ENCODE results near the gene TPCN1.

TPCN1 gene

DNA sequence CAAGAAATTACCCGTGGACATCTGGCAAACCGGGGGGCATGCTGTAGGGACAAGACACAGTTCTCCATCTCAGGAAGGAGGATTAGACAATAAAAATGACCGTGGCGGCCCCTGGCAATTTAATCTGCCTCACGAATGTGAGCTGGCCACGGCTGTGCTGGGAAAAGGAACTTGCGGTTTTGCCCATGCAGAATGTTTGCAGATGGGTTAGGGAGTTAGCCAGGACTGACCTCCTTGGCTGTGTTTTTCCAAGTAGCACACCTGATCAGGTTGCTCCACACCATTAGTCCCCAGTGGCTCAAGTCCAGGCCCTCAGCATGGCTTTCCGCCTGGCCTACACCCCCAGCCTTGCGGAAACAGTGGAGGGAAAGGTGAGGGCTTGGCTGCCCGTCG, 20.8 kb downstream of the TPCN1 start:
- DNase-seq (ENCODE audit: low spot score): peak; percentile 97

- peak; percentile 90 for DNase-seq (ENCODE audit: low spot score)
These were observed 21.3 kb downstream of the TPCN1 start for GRCh38 chr12:113242560-113242959.

- DNase-seq (ENCODE audit: low spot score): peak; percentile 46
These were observed 22.8 kb downstream of the TPCN1 start for GRCh38 chr12:113244047-113244460.

GRCh38 chr12:113244478-113244958, 23.3 kb downstream of the TPCN1 start:
- DNase-seq (ENCODE audit: low spot score): no peak

- peak; percentile 95 for DNase-seq (ENCODE audit: low spot score)
These were observed 24.6 kb downstream of the TPCN1 start for GRCh38 chr12:113245695-113246477.

GRCh38 chr12:113246478-113247122, 25.3 kb downstream of the TPCN1 start:
- DNase-seq (ENCODE audit: low spot score): peak; percentile 43

GRCh38 chr12:113247123-113248050, 26.1 kb downstream of the TPCN1 start:
- DNase-seq (ENCODE audit: low spot score): peak; percentile 86

GRCh38 chr12:113248051-113248825, 27.0 kb downstream of the TPCN1 start:
- no peak for DNase-seq (ENCODE audit: low spot score)

DNA sequence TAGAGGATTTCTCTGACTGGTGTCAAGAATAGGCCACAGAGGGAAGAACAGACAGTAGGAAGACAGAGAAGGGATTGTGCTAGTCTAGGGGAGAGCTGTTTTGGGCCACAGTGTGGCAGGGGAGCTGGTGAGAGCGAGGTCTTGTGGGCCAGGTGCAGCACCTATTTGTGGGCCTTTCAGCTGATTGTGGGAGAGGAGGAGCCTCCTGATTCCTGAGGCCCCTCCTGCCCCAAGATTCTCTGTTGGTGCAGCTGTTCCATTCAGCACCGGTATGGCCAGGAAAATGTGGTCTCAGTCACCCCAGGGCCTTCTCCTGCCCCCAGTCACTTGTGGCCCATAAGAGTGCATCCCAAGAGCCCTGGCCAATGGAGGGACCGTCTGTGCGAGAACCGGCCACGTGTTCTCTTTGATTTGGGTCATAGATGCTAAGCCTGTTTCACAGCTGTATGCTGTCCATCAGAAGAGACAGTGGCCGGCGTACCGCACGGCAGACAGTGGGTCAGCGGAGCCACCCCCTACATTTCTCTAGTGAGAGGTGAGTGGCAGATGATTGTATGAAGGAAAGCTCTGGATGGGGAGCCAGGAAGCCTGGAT, 27.7 kb downstream of the TPCN1 start:
- DNase-seq (ENCODE audit: low spot score): no peak

DNA sequence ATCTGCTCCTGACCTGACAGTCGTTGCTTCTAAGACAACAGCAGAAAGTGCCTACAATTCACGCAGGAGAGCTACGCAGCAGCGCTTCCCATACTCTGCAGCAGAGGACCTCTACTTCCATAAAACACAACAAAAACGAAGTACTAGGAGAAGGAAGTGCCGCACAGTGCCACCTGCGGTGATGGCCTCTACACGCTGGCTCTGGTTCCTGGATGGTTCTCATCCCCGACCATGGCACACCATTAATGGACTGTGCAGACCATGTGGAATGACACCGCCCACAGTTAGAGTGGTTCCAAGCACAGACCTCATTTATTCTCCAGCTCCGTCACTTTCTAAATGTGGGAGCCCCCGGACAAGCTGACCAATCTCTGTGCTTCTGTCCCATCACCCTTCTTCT, 28.3 kb downstream of the TPCN1 start:
- no peak for DNase-seq (ENCODE audit: low spot score)

DNA sequence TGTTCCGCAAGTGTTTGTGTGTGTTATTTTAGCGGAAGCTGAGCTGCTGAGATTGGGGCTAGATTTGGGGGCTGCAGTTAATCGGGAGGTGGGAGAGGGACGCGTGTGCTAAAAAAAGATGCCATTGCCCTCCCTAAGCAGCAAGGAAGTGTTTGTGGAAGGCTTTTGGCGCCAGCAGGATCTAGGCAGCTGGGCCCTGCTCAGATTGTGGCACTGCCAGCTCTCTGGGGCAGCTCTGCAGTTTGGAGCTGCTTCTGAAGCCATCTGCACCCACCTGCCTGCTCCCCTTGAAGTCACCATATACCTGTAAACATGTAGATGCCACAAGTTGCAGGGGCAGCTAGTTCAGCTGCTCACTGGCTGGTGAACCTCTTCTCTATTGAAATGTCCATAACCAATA, 28.8 kb downstream of the TPCN1 start:
- DNase-seq (ENCODE audit: low spot score): no peak

DNA sequence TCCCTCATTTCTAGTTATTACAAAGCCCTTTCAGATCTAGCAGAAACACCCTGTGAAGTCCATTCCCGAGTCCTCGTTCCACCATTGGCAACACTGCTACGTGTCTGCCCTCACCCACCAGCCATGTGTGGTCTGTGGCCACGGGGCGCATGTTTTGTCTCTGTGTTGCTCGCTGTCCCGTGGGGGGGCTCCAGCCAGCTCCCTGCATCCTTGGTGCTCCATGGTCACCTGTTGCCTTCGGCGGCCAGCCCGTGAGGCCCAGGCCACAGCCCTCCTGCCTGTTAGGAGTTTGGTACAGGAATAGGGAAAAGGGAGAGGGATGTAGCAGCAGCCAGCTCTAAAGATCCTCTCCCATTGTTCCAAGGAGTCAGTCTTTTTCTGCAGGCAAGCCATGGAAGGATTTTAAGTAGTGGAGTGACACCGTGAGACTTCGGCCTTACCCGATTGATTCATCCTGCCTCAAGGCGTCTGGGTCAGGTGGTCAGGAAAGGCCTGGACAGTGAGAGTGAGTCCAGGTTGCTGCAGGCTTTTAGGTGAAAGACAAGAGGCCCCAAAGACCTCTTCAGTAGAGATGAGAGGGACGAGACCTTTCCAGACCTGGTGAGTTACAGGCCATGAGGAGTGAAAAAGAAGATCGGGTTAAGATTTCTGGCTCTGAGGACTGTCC, 30.3 kb downstream of the TPCN1 start:
- DNase-seq (ENCODE audit: low spot score): no peak

DNA sequence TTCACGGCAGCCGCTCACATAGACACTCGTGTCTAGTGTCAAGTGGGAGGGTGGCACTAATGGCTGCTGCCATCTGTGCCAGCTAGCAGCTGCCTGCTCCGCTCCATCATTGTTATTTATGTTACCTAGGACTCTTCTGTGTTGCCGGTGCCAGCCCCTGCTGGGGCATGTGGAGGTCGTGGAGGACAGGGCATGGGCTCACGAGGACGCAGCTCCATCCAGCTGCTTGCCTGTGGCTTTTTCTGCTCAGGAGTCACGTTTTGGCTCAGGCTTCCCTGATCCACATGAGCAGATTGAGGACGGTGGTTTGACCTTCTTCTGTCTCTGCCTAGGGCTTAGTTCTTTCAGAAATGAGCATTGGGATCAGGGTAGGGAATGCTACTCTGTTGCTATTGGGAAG, 31.2 kb downstream of the TPCN1 start:
- no peak for DNase-seq (ENCODE audit: low spot score)

DNA sequence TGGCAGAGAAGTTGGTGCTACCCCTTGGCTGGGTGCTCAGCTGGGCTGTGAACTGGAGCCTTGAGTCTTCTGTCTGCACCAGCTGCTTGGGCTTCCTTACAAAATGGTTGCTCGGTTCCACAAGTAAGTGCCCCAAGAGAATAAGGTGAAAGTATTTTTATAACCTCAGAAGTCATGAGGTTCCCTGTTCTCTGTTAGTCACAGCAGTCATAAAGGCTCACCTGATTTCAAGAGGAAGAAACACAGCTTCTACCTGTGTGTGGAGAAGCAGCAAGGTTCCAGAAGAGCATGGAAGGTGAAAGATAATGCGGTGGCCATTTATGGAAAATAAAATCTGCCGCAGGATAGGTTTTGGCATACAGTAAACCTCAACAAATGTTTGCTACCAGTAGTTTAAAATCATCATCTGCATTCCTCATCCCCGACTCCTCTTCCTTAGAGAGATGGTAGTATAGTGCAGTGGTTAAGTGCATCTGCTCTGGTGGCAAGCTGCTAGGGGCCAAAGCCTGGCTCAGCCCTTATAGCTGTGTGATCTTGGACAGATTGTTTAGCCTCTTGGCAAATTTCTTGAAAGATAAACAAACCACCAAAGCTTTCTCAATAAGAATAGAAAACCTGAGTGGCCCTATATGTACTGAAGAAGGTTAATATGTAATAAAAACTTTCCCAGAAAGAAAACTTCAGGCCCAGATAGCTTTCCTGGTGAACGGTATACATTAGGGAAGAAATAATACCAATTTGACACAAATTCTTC, 32.4 kb downstream of the TPCN1 start:
- DNase-seq (ENCODE audit: low spot score): no peak

- DNase-seq (ENCODE audit: low spot score): no peak
These were observed 33.0 kb downstream of the TPCN1 start for GRCh38 chr12:113254298-113254697.

DNA sequence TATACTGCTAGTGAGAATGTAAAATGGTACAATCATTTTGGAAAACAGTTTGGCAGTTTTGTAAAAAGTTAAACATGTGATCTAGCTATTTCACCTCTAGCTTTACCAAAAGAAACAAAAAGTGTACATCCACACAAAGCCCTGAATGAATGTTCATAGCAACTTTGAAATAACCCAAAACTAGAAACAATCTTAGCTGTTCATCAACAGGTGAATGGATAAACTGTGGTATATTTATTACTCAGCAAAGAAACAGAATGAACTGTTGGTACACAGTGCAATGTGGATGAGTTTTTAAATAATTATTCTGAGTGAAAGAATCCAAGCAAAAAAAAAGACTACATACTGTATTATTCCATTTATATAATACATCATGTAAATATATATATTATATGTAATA, 36.3 kb downstream of the TPCN1 start:
- DNase-seq (ENCODE audit: low spot score): no peak

DNA sequence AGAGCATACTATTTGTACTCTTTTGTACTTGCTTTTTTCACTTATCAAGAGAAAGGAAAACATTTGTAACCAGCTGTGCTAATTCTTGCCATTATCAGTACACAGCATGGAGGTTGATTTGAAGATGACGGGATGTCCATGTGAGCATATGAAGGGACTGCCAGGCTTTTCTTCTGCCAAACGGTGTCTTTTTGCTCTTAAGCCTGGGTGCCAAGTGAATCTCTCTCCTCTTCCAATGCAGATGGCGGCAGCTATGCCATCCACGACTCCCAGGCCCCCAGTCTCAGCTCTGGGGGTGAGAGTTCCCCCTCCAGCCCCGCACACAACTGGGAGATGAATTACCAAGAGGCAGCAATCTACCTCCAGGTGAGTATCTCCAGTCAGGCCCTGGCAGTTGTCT, 38.9 kb downstream of the TPCN1 start:
- DNase-seq (ENCODE audit: low spot score): no peak

- peak; percentile 61 for DNase-seq (ENCODE audit: low spot score)
These were observed 39.5 kb downstream of the TPCN1 start for GRCh38 chr12:113260636-113261300.

DNA sequence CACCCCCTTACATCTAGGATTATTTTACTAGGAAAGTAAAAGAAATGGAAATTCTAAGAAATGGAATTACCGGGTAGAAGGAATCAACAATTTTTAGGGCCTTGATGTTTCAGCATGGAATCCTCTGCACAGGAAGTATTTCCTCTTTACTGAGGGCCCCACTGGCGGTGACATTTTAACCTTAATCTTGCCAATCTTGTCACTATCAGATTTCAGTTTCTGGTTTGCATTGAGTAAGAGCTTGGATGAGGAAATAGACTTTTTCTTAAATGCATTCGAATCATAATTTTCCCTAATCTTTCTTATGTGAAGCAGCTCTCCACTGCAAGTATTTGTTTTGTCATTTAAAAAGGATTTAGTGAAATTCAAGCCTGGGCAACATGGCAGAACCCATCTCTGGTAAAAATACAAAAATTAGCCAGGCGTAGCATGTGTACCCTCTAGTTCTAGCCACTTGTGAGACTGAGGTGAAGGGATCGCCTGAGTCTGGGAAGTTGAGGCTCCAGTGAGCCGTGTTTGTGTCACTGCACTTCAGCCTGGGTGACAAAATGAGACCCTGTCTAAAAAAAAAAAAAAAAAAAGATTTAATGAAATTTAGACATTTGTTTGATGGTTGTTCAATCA, 40.7 kb downstream of the TPCN1 start:
- no peak for DNase-seq (ENCODE audit: low spot score)
